ENCODE data around the gene AREL1.
"Not testable (repeated sequence)": the region's sequence is repeated elsewhere in the genome, so short reads cannot be mapped to it uniquely, and the experiment has no call there.

AREL1 gene

GRCh38 chr14:74712499-74713394 lies at the start of gene AREL1, which contains the start of gene FCF1:
Gene AREL1 (minus strand): TSS chr14:74713080. CDS start chr14:74685615, 27,465 bp downstream.
Gene FCF1 (plus strand): TSS chr14:74713144. CDS start chr14:74713198, 54 bp downstream.
- Histone ChIP-seq H3K9ac (ENCODE audit: insufficient read length, low read depth) (peak within 1 kb of the TSS; percentile 86), H3K9me3 (ENCODE audit: insufficient read depth, low read length) (no peaks in the 10 kb centered on the region), H3K4me1 (ENCODE audit: insufficient read depth, insufficient read length) (no peaks in the 10 kb centered on the region), H3K36me3 (ENCODE audit: insufficient read depth, insufficient read length, low read length) (peaks cover 26% of the 10 kb centered on the region), H3K27me3 (ENCODE audit: insufficient read depth, insufficient read length) (no peaks in the 10 kb centered on the region), H3K4me3 (ENCODE audit: insufficient read length, low read depth) (peak within 1 kb of the TSS; percentile 79)
- TF ChIP-seq YY1 (IDR thresholded peaks at IDR 0.05; ENCODE audit: insufficient read depth, insufficient read length) (no peak), ZNF274 (IDR thresholded peaks at IDR 0.05; ENCODE audit: low read depth, low read length) (no peak), SUZ12 (IDR thresholded peaks at IDR 0.05; ENCODE audit: extremely low read depth, insufficient read depth, insufficient read length) (no peak)
- peak; percentile 63 for DNase-seq (ENCODE audit: low read depth, low spot score)

DNA sequence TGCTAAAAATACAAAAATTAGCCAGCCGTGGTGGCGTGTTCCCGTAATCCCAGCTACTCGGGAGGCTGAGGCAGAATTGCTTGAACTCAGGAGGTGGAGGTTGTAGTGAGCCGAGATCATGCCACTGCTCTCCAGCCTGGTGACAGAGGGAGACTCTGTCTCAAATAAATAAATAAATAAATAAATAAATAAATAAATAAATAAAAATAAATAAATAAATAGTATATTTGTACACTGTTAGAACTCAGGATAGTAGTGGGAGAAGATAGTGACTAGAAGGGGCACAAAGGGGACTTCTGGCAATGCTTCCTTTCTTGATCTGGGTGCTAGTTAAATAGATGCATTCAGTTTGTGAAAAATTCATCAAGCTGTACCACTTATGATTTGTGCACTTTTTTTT lies 45.6 kb upstream of the AREL1 start:
- not testable (repeated sequence) for H3K4me1 ChIP-seq (ENCODE audit: insufficient read depth, insufficient read length); H3K9me3 ChIP-seq (ENCODE audit: insufficient read depth, low read length); H3K27me3 ChIP-seq (ENCODE audit: insufficient read depth, insufficient read length); H3K36me3 ChIP-seq (ENCODE audit: insufficient read depth, insufficient read length, low read length); H3K9ac ChIP-seq (ENCODE audit: insufficient read length, low read depth); H3K4me3 ChIP-seq (ENCODE audit: insufficient read length, low read depth); DNase-seq (ENCODE audit: low read depth, low spot score)

DNA sequence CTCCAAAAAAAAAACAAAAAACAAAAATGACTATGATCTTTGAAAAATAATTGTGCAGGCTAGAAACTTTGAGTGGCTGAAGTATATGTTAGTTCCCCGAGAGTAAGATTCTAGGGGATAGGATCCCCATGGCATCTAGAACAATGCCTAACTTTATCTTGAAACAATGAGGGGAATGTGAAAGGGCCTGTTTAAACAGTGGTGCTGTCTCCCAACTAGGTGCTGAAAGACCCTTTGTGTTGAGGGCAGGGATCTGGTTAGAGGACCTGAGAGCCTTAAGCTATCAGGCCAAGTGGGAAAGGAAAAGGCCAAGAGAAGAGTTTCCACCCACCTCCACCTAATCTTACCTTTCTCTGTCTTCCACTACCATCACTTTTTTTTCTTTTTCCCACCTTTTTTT lies 43.4 kb upstream of the AREL1 start:
- Histone ChIP-seq H3K4me3 (ENCODE audit: insufficient read length, low read depth) (no peak overlapping the region), H3K27me3 (ENCODE audit: insufficient read depth, insufficient read length) (no peaks in the 10 kb centered on the region), H3K4me1 (ENCODE audit: insufficient read depth, insufficient read length) (no peaks in the 10 kb centered on the region), H3K9me3 (ENCODE audit: insufficient read depth, low read length) (no peaks in the 10 kb centered on the region; the same call in 1 of the 2 replicates), H3K36me3 (ENCODE audit: insufficient read depth, insufficient read length, low read length) (no peaks in the 10 kb centered on the region), H3K9ac (ENCODE audit: insufficient read length, low read depth) (no peak overlapping the region)
- TF ChIP-seq SUZ12 (IDR thresholded peaks at IDR 0.05; ENCODE audit: extremely low read depth, insufficient read depth, insufficient read length) (no peak), YY1 (IDR thresholded peaks at IDR 0.05; ENCODE audit: insufficient read depth, insufficient read length) (no peak), ZNF274 (IDR thresholded peaks at IDR 0.05; ENCODE audit: low read depth, low read length) (no peak)
- DNase-seq (ENCODE audit: low read depth, low spot score), result no peak

GRCh38 chr14:74754899-74755298 lies 42.0 kb upstream of the AREL1 start:
- Histone ChIP-seq H3K36me3 (ENCODE audit: insufficient read depth, insufficient read length, low read length) (no peaks in the 10 kb centered on the region), H3K4me1 (ENCODE audit: insufficient read depth, insufficient read length) (no peaks in the 10 kb centered on the region), H3K4me3 (ENCODE audit: insufficient read length, low read depth) (no peak overlapping the region), H3K9ac (ENCODE audit: insufficient read length, low read depth) (no peak overlapping the region), H3K27me3 (ENCODE audit: insufficient read depth, insufficient read length) (no peaks in the 10 kb centered on the region), H3K9me3 (ENCODE audit: insufficient read depth, low read length) (no peaks in the 10 kb centered on the region; the same call in 1 of the 2 replicates)
- TF ChIP-seq SUZ12 (IDR thresholded peaks at IDR 0.05; ENCODE audit: extremely low read depth, insufficient read depth, insufficient read length) (no peak), YY1 (IDR thresholded peaks at IDR 0.05; ENCODE audit: insufficient read depth, insufficient read length) (no peak), ZNF274 (IDR thresholded peaks at IDR 0.05; ENCODE audit: low read depth, low read length) (no peak)
- no peak for DNase-seq (ENCODE audit: low read depth, low spot score)

DNA sequence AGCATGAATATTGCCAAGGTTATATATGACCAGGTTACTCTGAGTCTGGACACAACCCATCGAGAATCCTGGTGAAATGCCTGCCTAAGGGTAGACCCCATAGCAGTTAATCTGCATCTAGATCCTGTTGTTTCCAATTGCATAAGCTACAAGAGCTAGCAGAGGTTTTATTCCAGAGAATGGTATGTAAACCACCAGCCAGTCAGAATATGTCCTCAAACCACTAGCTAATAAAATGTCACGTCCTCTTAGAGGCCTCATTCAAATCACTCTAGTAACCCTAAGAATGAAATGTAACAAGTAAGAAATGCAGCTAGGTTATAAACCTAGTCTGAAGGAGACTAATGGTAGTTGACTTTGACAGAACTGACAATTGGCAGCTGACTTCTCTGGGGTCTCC lies 41.3 kb upstream of the AREL1 start:
- Histone ChIP-seq H3K27me3 (ENCODE audit: insufficient read depth, insufficient read length) (no peaks in the 10 kb centered on the region), H3K9ac (ENCODE audit: insufficient read length, low read depth) (no peak overlapping the region), H3K36me3 (ENCODE audit: insufficient read depth, insufficient read length, low read length) (no peaks in the 10 kb centered on the region), H3K9me3 (ENCODE audit: insufficient read depth, low read length) (no peaks in the 10 kb centered on the region; the same call in 1 of the 2 replicates), H3K4me1 (ENCODE audit: insufficient read depth, insufficient read length) (no peaks in the 10 kb centered on the region), H3K4me3 (ENCODE audit: insufficient read length, low read depth) (no peak overlapping the region)
- TF ChIP-seq SUZ12 (IDR thresholded peaks at IDR 0.05; ENCODE audit: extremely low read depth, insufficient read depth, insufficient read length) (no peak), ZNF274 (IDR thresholded peaks at IDR 0.05; ENCODE audit: low read depth, low read length) (no peak), YY1 (IDR thresholded peaks at IDR 0.05; ENCODE audit: insufficient read depth, insufficient read length) (no peak)
- no peak for DNase-seq (ENCODE audit: low read depth, low spot score)

DNA sequence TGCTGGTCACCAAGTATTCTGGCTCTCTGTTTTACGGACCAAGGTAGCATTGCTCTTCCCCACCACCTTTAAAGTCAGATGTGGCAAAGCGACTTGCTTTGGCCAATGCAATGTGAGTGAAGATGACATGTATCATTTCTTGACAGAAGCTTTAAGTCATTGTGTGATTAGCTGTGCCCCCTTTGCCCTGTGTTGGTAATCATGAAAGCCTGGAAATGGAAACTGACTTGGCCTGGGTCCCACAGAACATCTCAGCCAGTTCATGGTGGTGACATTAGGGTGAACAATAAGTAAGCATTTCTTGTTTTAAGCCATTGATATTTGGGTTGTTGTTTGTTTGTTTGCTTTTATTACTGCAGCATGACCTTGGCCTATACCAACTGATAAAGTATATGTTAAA lies 34.4 kb upstream of the AREL1 start:
- no peaks in the 10 kb centered on the region for H3K36me3 ChIP-seq (ENCODE audit: insufficient read depth, insufficient read length, low read length)

GRCh38 chr14:74739293-74740030 lies 26.6 kb upstream of the AREL1 start:
- no peaks in the 10 kb centered on the region for H3K4me1 ChIP-seq (ENCODE audit: insufficient read depth, insufficient read length)

More for the DNA sequence above, 34.4 kb upstream of the AREL1 start:
- Histone ChIP-seq H3K9me3 (ENCODE audit: insufficient read depth, low read length) (no peaks in the 10 kb centered on the region; the same call in 1 of the 2 replicates), H3K9ac (ENCODE audit: insufficient read length, low read depth) (no peak overlapping the region), H3K4me1 (ENCODE audit: insufficient read depth, insufficient read length) (no peaks in the 10 kb centered on the region), H3K27me3 (ENCODE audit: insufficient read depth, insufficient read length) (no peaks in the 10 kb centered on the region), H3K4me3 (ENCODE audit: insufficient read length, low read depth) (no peak overlapping the region)
- no peak for TF ChIP-seq YY1 (IDR thresholded peaks at IDR 0.05; ENCODE audit: insufficient read depth, insufficient read length)
- TF ChIP-seq SUZ12 (IDR thresholded peaks at IDR 0.05; ENCODE audit: extremely low read depth, insufficient read depth, insufficient read length), result no peak
- TF ChIP-seq ZNF274 (IDR thresholded peaks at IDR 0.05; ENCODE audit: low read depth, low read length), result no peak
- no peak for DNase-seq (ENCODE audit: low read depth, low spot score)

More at GRCh38 chr14:74739293-74740030, 26.6 kb upstream of the AREL1 start:
- TF ChIP-seq SUZ12 (IDR thresholded peaks at IDR 0.05; ENCODE audit: extremely low read depth, insufficient read depth, insufficient read length), result no peak
- TF ChIP-seq ZNF274 (IDR thresholded peaks at IDR 0.05; ENCODE audit: low read depth, low read length), result no peak
- no peak for TF ChIP-seq YY1 (IDR thresholded peaks at IDR 0.05; ENCODE audit: insufficient read depth, insufficient read length)
- no peak overlapping the region for H3K4me3 ChIP-seq (ENCODE audit: insufficient read length, low read depth)
- H3K9ac ChIP-seq (ENCODE audit: insufficient read length, low read depth), result no peak overlapping the region
- peaks cover 25% of the 10 kb centered on the region for H3K36me3 ChIP-seq (ENCODE audit: insufficient read depth, insufficient read length, low read length)
- no peak for DNase-seq (ENCODE audit: low read depth, low spot score)
- no peaks in the 10 kb centered on the region for H3K9me3 ChIP-seq (ENCODE audit: insufficient read depth, low read length)
- no peaks in the 10 kb centered on the region for H3K27me3 ChIP-seq (ENCODE audit: insufficient read depth, insufficient read length)
